Measurements from ENCODE around the gene ZBTB5. TPM values are rescaled to one million over a fixed set of nuclear protein-coding genes. Genes with fewer than 3 reads are reported as not detected.

The ZBTB5 gene
- total RNA-seq, 1 experiment from 2014 or later, result 9.1 TPM

DNA sequence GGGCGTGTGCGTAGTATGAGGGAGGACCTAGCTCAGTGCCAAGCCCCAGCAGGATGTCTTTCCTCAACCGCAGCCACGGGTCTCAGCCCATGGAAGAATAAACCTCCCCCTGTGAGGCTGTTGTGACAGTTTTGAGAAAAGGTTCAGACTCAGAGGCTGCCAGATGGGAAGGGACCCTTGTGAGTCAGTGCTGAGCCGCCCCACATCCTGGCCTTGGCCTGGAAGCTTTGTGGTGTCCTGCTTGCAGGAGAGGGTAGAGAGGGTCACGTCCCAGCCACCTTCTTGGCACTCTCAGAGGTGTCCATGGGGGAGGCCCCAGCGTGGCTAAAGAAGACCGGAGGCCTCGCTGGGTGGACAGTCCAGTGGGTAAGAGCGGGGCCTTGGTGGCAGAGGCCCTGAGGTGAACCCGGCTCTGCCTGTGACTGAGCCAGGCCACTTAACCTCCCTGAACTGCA, 39.9 kb downstream of the ZBTB5 start:
- Histone ChIP-seq H3K4ac (ENCODE audit: low read depth, low read length) (no peak overlapping the region), H3T11ph (ENCODE audit: low read length) (no peak overlapping the region), H3K23me2 (ENCODE audit: insufficient read length, low read depth, low read length, poor library complexity, severe bottlenecking) (peaks cover 10% of the 10 kb centered on the region), H4K91ac (ENCODE audit: insufficient read length, low read depth, low read length) (no peak overlapping the region), H2BK20ac (ENCODE audit: low read depth, low read length, poor library complexity, severe bottlenecking) (no peak overlapping the region), H3K14ac (ENCODE audit: insufficient read depth, low read length) (no peak overlapping the region), H4K20me1 (ENCODE audit: control insufficient read depth, insufficient read depth, insufficient read length) (no peaks in the 10 kb centered on the region), H3K27ac (ENCODE audit: insufficient read length, low read depth, low read length) (no peak overlapping the region), H3K4me1 (ENCODE audit: insufficient read depth, low read length) (peaks cover 4% of the 10 kb centered on the region; the same call in 1 of the 2 replicates), H3K4me2 (ENCODE audit: insufficient read depth, insufficient read length, low read length) (no peak overlapping the region), H2BK12ac (ENCODE audit: insufficient read length, low read depth, low read length) (no peak overlapping the region), H3K56ac (ENCODE audit: insufficient read length, low read depth, low read length) (no peak overlapping the region), H2BK15ac (ENCODE audit: low read depth, low read length) (no peak overlapping the region), H3K23ac (ENCODE audit: insufficient read length, low read depth, low read length) (no peak overlapping the region), H2BK120ac (ENCODE audit: low read depth, low read length, poor library complexity, severe bottlenecking) (no peak overlapping the region), H4K8ac (replicated peaks; ENCODE audit: insufficient read length, low read depth, low read length) (no peak overlapping the region), H3K79me2 (ENCODE audit: insufficient read depth, low read length) (peaks cover 6% of the 10 kb centered on the region; the same call in 1 of the 2 replicates), H2BK5ac (ENCODE audit: insufficient read length, low read length) (no peak overlapping the region), H3K9ac (ENCODE audit: extremely low read depth, insufficient read length, low read length) (no peak overlapping the region), H2AFZ (ENCODE audit: low read length) (no peak overlapping the region), H4K5ac (ENCODE audit: insufficient read length, low read depth, low read length) (no peak overlapping the region), H3K18ac (ENCODE audit: insufficient read length, low read depth, low read length) (no peak overlapping the region), H3K27me3 (ENCODE audit: insufficient read depth, low read length) (no peaks in the 10 kb centered on the region), H2AK5ac (ENCODE audit: insufficient read length, low read length) (no peak overlapping the region), H3K9me3 (ENCODE audit: control insufficient read depth, low read depth, low read length) (no peaks in the 10 kb centered on the region), H3K79me1 (ENCODE audit: insufficient read depth, low read depth, low read length, poor library complexity, severe bottlenecking) (peaks cover 4% of the 10 kb centered on the region)
- no peak for DNase-seq
- no peak overlapping the region for H3K4me3 Mint-ChIP-seq
- no CpG with 5 or more reads among the region's 11 CpGs for WGBS (ENCODE audit: extremely low coverage, insufficient read length, low lambda C conversion rate)
- TF ChIP-seq, protein P1, sequence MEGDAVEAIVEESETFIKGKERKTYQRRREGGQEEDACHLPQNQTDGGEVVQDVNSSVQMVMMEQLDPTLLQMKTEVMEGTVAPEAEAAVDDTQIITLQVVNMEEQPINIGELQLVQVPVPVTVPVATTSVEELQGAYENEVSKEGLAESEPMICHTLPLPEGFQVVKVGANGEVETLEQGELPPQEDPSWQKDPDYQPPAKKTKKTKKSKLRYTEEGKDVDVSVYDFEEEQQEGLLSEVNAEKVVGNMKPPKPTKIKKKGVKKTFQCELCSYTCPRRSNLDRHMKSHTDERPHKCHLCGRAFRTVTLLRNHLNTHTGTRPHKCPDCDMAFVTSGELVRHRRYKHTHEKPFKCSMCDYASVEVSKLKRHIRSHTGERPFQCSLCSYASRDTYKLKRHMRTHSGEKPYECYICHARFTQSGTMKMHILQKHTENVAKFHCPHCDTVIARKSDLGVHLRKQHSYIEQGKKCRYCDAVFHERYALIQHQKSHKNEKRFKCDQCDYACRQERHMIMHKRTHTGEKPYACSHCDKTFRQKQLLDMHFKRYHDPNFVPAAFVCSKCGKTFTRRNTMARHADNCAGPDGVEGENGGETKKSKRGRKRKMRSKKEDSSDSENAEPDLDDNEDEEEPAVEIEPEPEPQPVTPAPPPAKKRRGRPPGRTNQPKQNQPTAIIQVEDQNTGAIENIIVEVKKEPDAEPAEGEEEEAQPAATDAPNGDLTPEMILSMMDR (conservative IDR thresholded peaks at IDR 0.05), result no peak
- H3K36me3 Mint-ChIP-seq (ENCODE audit: insufficient read depth in 1 of 3, low read depth in 3 of 3), result peaks cover 28 to 44% (median 35%) of the 10 kb centered on the region in 3 experiments
- no peaks in the 10 kb centered on the region for H3K9me3 Mint-ChIP-seq
- no peak overlapping the region; a peak in 1 of 7 replicates for H3K27ac Mint-ChIP-seq
- no peaks in the 10 kb centered on the region for H3K27me3 Mint-ChIP-seq (ENCODE audit: low read depth)
- peaks cover 19 to 22% of the 10 kb centered on the region in 2 experiments for H3K4me1 Mint-ChIP-seq

Measured in H9 (cell line).